ENCODE measurements around the gene DHRS2. TPM values are rescaled to one million over a fixed set of nuclear protein-coding genes. Genes with fewer than 3 reads are reported as not detected.

Gene DHRS2
- 0.13 and 0.20 TPM in 2 replicates for total RNA-seq

GRCh38 chr14:23636317-23637211 is at the start of gene DHRS2:
TSS of gene DHRS2 (plus strand) at chr14:23636364. CDS start at chr14:23638865, 2,501 bp downstream.

Other genes starting within 250 kb of the DHRS2 start
- gene MYH6, start 228.1 kb upstream of the DHRS2 start, total RNA-seq = 0.05 TPM in 1 of 2 replicates, not detected in the other
- gene MYH7, start 200.7 kb upstream of the DHRS2 start, total RNA-seq = not detected in 2 replicates
- gene NGDN, start 166.7 kb upstream of the DHRS2 start, total RNA-seq = 30.2 and 33.4 TPM in 2 replicates
- gene ZFHX2, start 84.6 kb upstream of the DHRS2 start, total RNA-seq = under 0.01 and 0.69 TPM in 2 replicates
- 5.5 and 8.3 TPM in 2 replicates for gene THTPA, start 80.1 kb upstream of the DHRS2 start, total RNA-seq
- 16.8 and 20.3 TPM in 2 replicates for gene AP1G2, start 68.6 kb upstream of the DHRS2 start, total RNA-seq
- not detected in 2 replicates for gene JPH4, start 57.6 kb upstream of the DHRS2 start, total RNA-seq